Measurements from ENCODE around the gene MXD3.
"Not testable (repeated sequence)": the region's sequence is repeated elsewhere in the genome, so short reads cannot be mapped to it uniquely, and the experiment has no call there.

The MXD3 gene

GRCh38 chr5:177343000-177343399 is 31.3 kb upstream of the MXD3 start:
- DNase-seq (ENCODE audit: low read depth in 2 of 2) = not testable (repeated sequence)

- DNase-seq (ENCODE audit: low read depth in 2 of 2) = no peak
Measured at GRCh38 chr5:177339107-177339638, 27.5 kb upstream of the MXD3 start.

GRCh38 chr5:177338251-177339106 is 26.8 kb upstream of the MXD3 start:
- DNase-seq (ENCODE audit: low read depth in 2 of 2) = no peak

GRCh38 chr5:177336603-177337494 is 25.2 kb upstream of the MXD3 start:
- no peak for DNase-seq (ENCODE audit: low read depth in 2 of 2)

GRCh38 chr5:177336112-177336511 is 24.4 kb upstream of the MXD3 start:
- DNase-seq (ENCODE audit: low read depth in 2 of 2) = no peak

- DNase-seq (ENCODE audit: low read depth in 2 of 2) = no peak
Measured at GRCh38 chr5:177335701-177336065, 24.0 kb upstream of the MXD3 start.

GRCh38 chr5:177334781-177335700 is 23.3 kb upstream of the MXD3 start:
- no peak for DNase-seq (ENCODE audit: low read depth in 2 of 2)

GRCh38 chr5:177334155-177334551 is 22.5 kb upstream of the MXD3 start:
- DNase-seq (ENCODE audit: low read depth in 2 of 2) = no peak

- no peak for DNase-seq (ENCODE audit: low read depth in 2 of 2)
Measured at GRCh38 chr5:177333420-177334154, 21.9 kb upstream of the MXD3 start.

GRCh38 chr5:177332896-177333260 is 21.2 kb upstream of the MXD3 start:
- no peak for DNase-seq (ENCODE audit: low read depth in 2 of 2)

- no peak for DNase-seq (ENCODE audit: low read depth in 2 of 2)
Measured at GRCh38 chr5:177332031-177332895, 20.6 kb upstream of the MXD3 start.

- DNase-seq (ENCODE audit: low read depth in 2 of 2) = no peak
Measured at GRCh38 chr5:177330991-177331842, 19.5 kb upstream of the MXD3 start.

GRCh38 chr5:177329883-177330282 is 18.2 kb upstream of the MXD3 start:
- no peak for DNase-seq (ENCODE audit: low read depth in 2 of 2)

GRCh38 chr5:177328545-177329231 is 17.0 kb upstream of the MXD3 start:
- DNase-seq (ENCODE audit: low read depth in 2 of 2) = no peak

GRCh38 chr5:177327539-177328522 is 16.1 kb upstream of the MXD3 start:
- no peak for DNase-seq (ENCODE audit: low read depth in 2 of 2)

GRCh38 chr5:177325868-177326381 is 14.2 kb upstream of the MXD3 start:
- DNase-seq (ENCODE audit: low read depth in 2 of 2) = no peak

- no peak for DNase-seq (ENCODE audit: low read depth in 2 of 2)
Measured at GRCh38 chr5:177320879-177321278, 9.2 kb upstream of the MXD3 start.
